MCF 10A (cell line): Measurements from ENCODE around the gene SLC7A9. TPM values are rescaled to one million over a fixed set of nuclear protein-coding genes. Genes with fewer than 3 reads are reported as not detected.

Experiments used
- BruUV-seq: library from RNA; stranded (reverse); fragments of 400-500 nt; replicated peaks from 2 replicates; lab custom pipeline; 2021; lab: Mats Ljungman, UMichigan
- CTCF ChIA-PET: fragments of 300-600 bp; sonication (Branson Sonifier 250); formaldehyde crosslinking; extraction: SDS; loops from one replicate; lab custom pipeline; 2021; ENCODE audit warnings: antibody characterized with exemption, inconsistent platforms; lab: Yijun Ruan, JAX
- POLR2A ChIA-PET: fragments of 300-600, 350-650 bp; sonication (Branson Sonifier 250); formaldehyde crosslinking; extraction: SDS; loops from one replicate; lab custom pipeline; 2020; ENCODE audit warnings: antibody characterized with exemption, inconsistent platforms; lab: Yijun Ruan, JAX
- DNase-seq: peaks from one replicate; pipeline ENCODE4 v3.0.0-alpha.2; 2018; ENCODE audit not compliant: unreplicated experiment
- H3K27ac Mint-ChIP-seq: one replicate; pipeline ENCODE4 v1.8.0; 2022; ENCODE audit warnings: mild to moderate bottlenecking, low read depth, mixed read lengths; ENCODE audit not compliant: unreplicated experiment
- H3K27me3 Mint-ChIP-seq: one replicate; pipeline ENCODE4 v1.8.0; 2022; ENCODE audit warnings: mixed read lengths; ENCODE audit not compliant: insufficient read depth, unreplicated experiment
- H3K36me3 Mint-ChIP-seq: one replicate; pipeline ENCODE4 v1.8.0; 2022; ENCODE audit warnings: mild to moderate bottlenecking, moderate library complexity, mixed read lengths; ENCODE audit not compliant: insufficient read depth, unreplicated experiment
- H3K4me1 Mint-ChIP-seq: one replicate; pipeline ENCODE4 v1.8.0; 2022; ENCODE audit warnings: mixed read lengths; ENCODE audit not compliant: insufficient read depth, unreplicated experiment
- H3K4me3 Mint-ChIP-seq: one replicate; pipeline ENCODE4 v1.8.0; 2022; ENCODE audit warnings: mild to moderate bottlenecking, moderate library complexity, mixed read lengths; ENCODE audit not compliant: unreplicated experiment
- H3K9me3 Mint-ChIP-seq: one replicate; pipeline ENCODE4 v1.8.0; 2022; ENCODE audit warnings: mixed read lengths; ENCODE audit not compliant: unreplicated experiment
- intact Hi-C: fragments of 100-400 bp; cut with micrococcal nuclease; formaldehyde crosslinking; loops from 2 replicates; pipeline ENCODE4 v1.14.1; 2022
- total RNA-seq: library from RNA; stranded (reverse); gene quantifications from 2 replicates; pipeline ENCODE4 v1.2.3, GENCODE V29; 2022
- TF ChIP-seq, protein P1 (sequence below): fragments of 200-600 bp; IDR thresholded peaks from one replicate; pipeline ENCODE4 v1.8.0; 2022; ENCODE audit warnings: antibody characterized with exemption, mild to moderate bottlenecking; ENCODE audit not compliant: unreplicated experiment

The SLC7A9 gene
- total RNA-seq, 1 experiment from 2014 or later, result not detected

DNA sequence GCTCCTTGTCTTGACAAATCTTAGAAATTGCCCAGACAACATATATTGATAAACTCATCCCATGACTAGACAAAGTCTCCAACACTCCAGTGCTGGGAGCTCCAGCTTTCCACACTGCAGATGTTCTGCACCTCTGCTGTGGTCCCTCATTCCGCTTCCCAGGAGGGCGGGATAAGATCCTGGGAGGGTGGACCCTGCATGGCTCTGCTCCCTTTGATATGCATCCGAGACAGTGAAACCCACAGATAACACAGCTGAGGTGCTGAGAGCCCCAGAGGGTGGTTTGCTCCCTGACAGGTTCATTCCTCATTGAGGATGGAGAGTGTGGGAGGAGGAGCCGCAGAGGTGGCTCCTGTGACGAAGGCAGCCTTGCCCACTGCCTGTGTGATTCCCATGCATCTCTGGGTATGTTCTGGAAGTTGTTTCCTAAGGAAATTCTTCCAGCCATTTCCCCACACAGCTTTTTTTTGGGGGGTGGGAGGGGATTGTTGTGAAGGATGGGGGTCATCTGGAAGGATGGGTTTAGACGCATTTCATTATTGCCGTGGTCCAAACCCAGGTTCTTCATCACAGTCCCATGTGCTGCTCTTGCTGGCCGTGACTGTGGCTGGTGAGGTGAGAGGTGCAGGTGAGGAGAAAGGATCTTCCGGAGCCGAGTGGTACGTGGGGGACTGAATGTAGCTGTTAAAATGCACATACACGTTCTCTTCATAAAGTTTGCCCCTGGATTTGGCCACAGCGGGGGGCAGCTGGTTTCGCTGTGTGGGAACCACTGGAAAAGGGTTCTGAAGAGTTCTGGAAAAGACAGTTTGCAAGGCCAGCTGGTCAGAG is 46.4 kb downstream of the SLC7A9 start:
- Mint-ChIP-seq H3K9me3 (no peaks in the 10 kb centered on the region), H3K27ac (no peak overlapping the region), H3K4me3 (no peak overlapping the region), H3K27me3 (peaks cover 17% of the 10 kb centered on the region), H3K4me1 (no peaks in the 10 kb centered on the region), H3K36me3 (no peaks in the 10 kb centered on the region)
- intact Hi-C loops, result no loop called here
- ChIA-PET CTCF (interaction anchor here (0.7 kb wide), 1 partner anchor 31 kb away, joined by 3 read pairs; no protein-coding TSS in a partner anchor), POLR2A (no interaction called here)
- no peak for DNase-seq
- TF ChIP-seq, protein P1, sequence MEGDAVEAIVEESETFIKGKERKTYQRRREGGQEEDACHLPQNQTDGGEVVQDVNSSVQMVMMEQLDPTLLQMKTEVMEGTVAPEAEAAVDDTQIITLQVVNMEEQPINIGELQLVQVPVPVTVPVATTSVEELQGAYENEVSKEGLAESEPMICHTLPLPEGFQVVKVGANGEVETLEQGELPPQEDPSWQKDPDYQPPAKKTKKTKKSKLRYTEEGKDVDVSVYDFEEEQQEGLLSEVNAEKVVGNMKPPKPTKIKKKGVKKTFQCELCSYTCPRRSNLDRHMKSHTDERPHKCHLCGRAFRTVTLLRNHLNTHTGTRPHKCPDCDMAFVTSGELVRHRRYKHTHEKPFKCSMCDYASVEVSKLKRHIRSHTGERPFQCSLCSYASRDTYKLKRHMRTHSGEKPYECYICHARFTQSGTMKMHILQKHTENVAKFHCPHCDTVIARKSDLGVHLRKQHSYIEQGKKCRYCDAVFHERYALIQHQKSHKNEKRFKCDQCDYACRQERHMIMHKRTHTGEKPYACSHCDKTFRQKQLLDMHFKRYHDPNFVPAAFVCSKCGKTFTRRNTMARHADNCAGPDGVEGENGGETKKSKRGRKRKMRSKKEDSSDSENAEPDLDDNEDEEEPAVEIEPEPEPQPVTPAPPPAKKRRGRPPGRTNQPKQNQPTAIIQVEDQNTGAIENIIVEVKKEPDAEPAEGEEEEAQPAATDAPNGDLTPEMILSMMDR, result no peak
- BruUV-seq, result no TSS peak

DNA sequence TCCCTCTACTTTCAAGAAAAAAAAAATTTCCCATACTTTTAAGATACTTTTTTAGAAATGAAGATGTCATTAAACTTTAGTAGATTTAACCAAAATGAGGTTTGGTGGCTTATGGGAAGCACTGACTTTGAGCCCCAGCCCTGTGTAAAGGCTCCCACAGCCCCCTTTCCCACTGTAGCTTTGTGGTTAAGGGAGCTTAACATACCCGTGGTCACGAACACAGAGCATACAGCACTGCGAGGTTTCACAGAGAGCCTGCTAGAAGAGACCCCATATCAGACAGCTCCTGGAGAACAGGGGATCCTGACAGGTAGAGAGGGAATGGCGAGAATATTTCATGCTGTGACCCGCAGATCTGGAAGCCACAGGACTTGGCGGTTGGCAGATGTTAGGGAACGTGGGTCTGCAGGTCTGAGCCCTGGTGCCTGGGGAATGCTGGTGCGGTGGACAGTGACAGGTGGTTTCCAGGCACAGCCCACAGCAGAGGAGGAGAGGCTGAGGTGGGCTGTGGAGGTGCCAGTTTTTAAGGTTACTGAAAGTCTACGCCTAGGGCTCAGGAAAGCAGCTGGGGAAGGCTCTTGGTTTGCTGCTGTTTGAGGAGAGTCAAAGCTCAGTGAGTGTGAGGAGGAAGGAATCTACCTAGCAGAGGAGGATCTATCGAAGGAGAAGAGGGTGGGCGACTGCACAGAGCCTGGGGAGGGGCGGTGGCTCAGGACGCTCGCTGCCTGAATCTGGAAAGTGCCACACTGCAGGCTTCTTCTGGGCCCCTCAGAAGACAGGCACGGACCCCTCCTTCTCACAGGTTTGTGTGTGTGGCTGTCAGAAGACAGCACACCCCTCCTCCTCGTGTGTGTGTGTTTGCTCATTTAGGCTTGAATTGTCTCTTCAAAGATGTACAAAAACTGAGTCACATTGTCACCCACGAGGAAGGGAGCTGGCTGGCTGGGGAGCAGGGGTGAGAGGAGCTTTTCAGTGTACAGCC is 49.9 kb downstream of the SLC7A9 start:
- no peak for DNase-seq
- ChIA-PET POLR2A (interaction anchor here (1.0 kb wide), 1 partner anchor 128 kb away, joined by 3 read pairs; the partner anchor contains the start of gene NUDT19), CTCF (interaction anchor here (0.6 to 0.8 kb wide), 3 partner anchors 9 to 455 kb away, joined by 3 read pairs; no protein-coding TSS in a partner anchor)
- BruUV-seq, result no TSS peak
- intact Hi-C loops, result no loop called here
- H3K36me3 Mint-ChIP-seq, result no peaks in the 10 kb centered on the region
- TF ChIP-seq, protein P1, result no peak
- H3K4me1 Mint-ChIP-seq, result no peaks in the 10 kb centered on the region
- no peak overlapping the region for H3K27ac Mint-ChIP-seq
- H3K9me3 Mint-ChIP-seq, result no peaks in the 10 kb centered on the region
- peaks cover 11% of the 10 kb centered on the region for H3K27me3 Mint-ChIP-seq
- H3K4me3 Mint-ChIP-seq, result no peak overlapping the region

DNA sequence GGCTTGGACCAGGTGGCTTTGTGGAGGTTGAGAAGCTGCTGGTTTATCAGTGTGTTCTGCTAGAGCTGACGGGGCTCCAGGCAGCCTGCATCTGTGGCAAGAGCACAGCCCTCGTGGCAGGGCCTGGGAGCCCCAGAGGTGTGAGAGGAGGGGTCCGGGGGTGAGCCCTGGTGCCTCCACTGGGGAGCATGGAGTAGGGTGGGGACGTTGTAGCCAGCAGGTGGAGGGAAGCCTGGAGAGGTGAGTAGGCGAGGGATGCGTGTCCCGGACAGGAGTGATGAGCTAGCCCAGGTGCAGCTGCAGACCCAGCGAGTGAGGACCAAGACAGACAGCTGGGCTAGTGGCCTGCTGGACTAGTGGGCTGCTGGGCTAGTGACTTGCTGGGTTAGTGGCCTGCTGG is 51.0 kb downstream of the SLC7A9 start:
- Mint-ChIP-seq H3K36me3 (no peaks in the 10 kb centered on the region), H3K4me1 (no peaks in the 10 kb centered on the region), H3K27me3 (peaks cover 9% of the 10 kb centered on the region), H3K4me3 (no peak overlapping the region), H3K27ac (no peak overlapping the region), H3K9me3 (no peaks in the 10 kb centered on the region)
- BruUV-seq, result no TSS peak
- ChIA-PET POLR2A (interaction anchor here (0.5 kb wide), 1 partner anchor 293 kb away, joined by 4 read pairs; no protein-coding TSS in a partner anchor), CTCF (interaction anchor here (0.5 kb wide), 1 partner anchor 130 kb away, joined by 7 read pairs; no protein-coding TSS in a partner anchor)
- no peak for DNase-seq
- intact Hi-C loops, result no loop called here
- TF ChIP-seq, protein P1, result no peak
